ENCODE data around the gene FHOD3. TPM values are rescaled to one million over a fixed set of nuclear protein-coding genes. Genes with fewer than 3 reads are reported as not detected.
"Not testable (repeated sequence)": the region's sequence is repeated elsewhere in the genome, so short reads cannot be mapped to it uniquely, and the experiment has no call there.

The FHOD3 gene
- total and polyA plus RNA-seq, 2 of the 13 experiments (the other 11 are each of a cell fraction or from before 2014, with no cell fraction given): 0.07 TPM; not detected in 1

GRCh38 chr18:36814994-36815393, 517.5 kb downstream of the FHOD3 start:
- H3K4me3 ChIP-seq (replicated peaks in 1 of 3; ENCODE audit: insufficient read depth in 1 of 3, low read depth in 2 of 3, low read length in 3 of 3): no peak overlapping the region
- WGBS (ENCODE audit: low lambda C conversion rate): 47% methylated on average over 1 of the region's 1 CpG
- no peak for ATAC-seq

DNA sequence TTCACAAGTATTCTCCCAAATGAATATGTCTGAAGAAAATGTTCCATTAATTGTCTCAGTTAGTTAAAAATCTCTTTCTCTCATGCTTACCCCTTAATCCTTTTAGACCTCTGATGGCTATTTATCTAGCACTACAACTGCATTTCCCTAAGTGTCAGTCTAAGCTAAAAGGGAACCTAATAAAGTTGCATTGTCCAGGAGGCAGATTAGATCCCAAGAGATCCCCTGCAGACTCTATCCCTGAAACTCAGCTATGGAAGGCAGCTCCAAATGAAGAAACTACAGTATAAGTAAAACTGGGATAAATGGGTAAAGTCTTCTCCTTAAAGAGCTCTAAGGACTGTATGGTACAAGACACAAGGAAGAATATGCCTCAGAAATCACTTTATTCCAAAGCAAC, 518.6 kb downstream of the FHOD3 start:
- H4K20me1 ChIP-seq (ENCODE audit: insufficient read depth, low read length); POLR2A ChIA-PET; in situ Hi-C loops (cut with HindIII; ENCODE audit: extremely low pct_ligation_motif_present, low pct_unique_long_range_greater_than_20kb); H3K27ac ChIP-seq (ENCODE audit: extremely low read length, insufficient read depth, low read length); CTCF ChIA-PET (ENCODE audit: low intra/inter-chr PET ratio, low total read pairs); intact Hi-C loops (cut with micrococcal nuclease; ENCODE audit: unreplicated experiment); BruUV-seq (replicated peaks); H3K4me3 ChIP-seq (replicated peaks in 1 of 3; ENCODE audit: insufficient read depth in 1 of 3, low read depth in 2 of 3, low read length in 3 of 3); ATAC-seq; H3K79me2 ChIP-seq (ENCODE audit: insufficient read depth, low read length); FAIRE-seq; DNase-seq (ENCODE audit: low spot score); H2AFZ ChIP-seq (ENCODE audit: low read length); H3K9me3 ChIP-seq (ENCODE audit: low read length); H3K9ac ChIP-seq (ENCODE audit: insufficient read depth, low read depth, low read length); H3K4me2 ChIP-seq (ENCODE audit: low read depth, low read length); H3K27me3 ChIP-seq (ENCODE audit: control insufficient read depth in 1 of 2, insufficient read depth in 2 of 2, low read length in 2 of 2): not testable (repeated sequence)
- peaks cover 6 to 32% of the 10 kb centered on the region in 2 experiments; a peak in 4 of 5 replicates for H3K36me3 ChIP-seq (replicated peaks in 1 of 2; ENCODE audit: control insufficient read depth in 1 of 2, insufficient read depth in 2 of 2, low read length in 2 of 2)
- H3K4me1 ChIP-seq (ENCODE audit: insufficient read depth, low read length): peaks cover 17% of the 10 kb centered on the region

More at GRCh38 chr18:36814994-36815393, 517.5 kb downstream of the FHOD3 start:
- DNase-seq (ENCODE audit: low spot score): no peak
- Histone ChIP-seq H4K20me1 (ENCODE audit: insufficient read depth, low read length) (0 out of 2 replicates have a peak, but pooled peaks cover 3% of the 10 kb centered on the region), H3K79me2 (ENCODE audit: insufficient read depth, low read length) (no peaks in the 10 kb centered on the region), H3K9ac (ENCODE audit: insufficient read depth, low read depth, low read length) (no peak overlapping the region), H2AFZ (ENCODE audit: low read length) (no peak overlapping the region), H3K27ac (ENCODE audit: extremely low read length, insufficient read depth, low read length) (no peak overlapping the region), H3K4me1 (ENCODE audit: insufficient read depth, low read length) (peaks cover 17% of the 10 kb centered on the region), H3K9me3 (ENCODE audit: low read length) (no peaks in the 10 kb centered on the region), H3K27me3 (ENCODE audit: control insufficient read depth in 1 of 2, insufficient read depth in 2 of 2, low read length in 2 of 2) (no peaks in the 10 kb centered on the region), H3K36me3 (replicated peaks in 1 of 2; ENCODE audit: control insufficient read depth in 1 of 2, insufficient read depth in 2 of 2, low read length in 2 of 2) (peaks cover 6 to 41% of the 10 kb centered on the region in 2 experiments; a peak in 4 of 5 replicates), H3K4me2 (ENCODE audit: low read depth, low read length) (no peak overlapping the region)
- ChIA-PET POLR2A (no interaction called here), CTCF (ENCODE audit: low intra/inter-chr PET ratio, low total read pairs) (no interaction called here)
- in situ Hi-C loops (cut with HindIII; ENCODE audit: extremely low pct_ligation_motif_present, low pct_unique_long_range_greater_than_20kb): no loop called here
- FAIRE-seq: no peak
- BruUV-seq (replicated peaks): no TSS peak
- intact Hi-C loops (cut with micrococcal nuclease; ENCODE audit: unreplicated experiment): no loop called here
- TF ChIP-seq U2AF2 (IDR thresholded peaks at IDR 0.05; ENCODE audit: low read depth, low read length) (no peak), KLF9 (CRISPR knock-in tag; IDR thresholded peaks at IDR 0.05; ENCODE audit: low read depth) (no peak), ELF1 (CRISPR knock-in tag; IDR thresholded peaks at IDR 0.05) (no peak), CENPX (CRISPR knock-in tag; IDR thresholded peaks at IDR 0.05) (no peak), XRCC5 (optimal IDR thresholded peaks at IDR 0.05; ENCODE audit: low read length) (no peak), MAZ (IDR thresholded peaks at IDR 0.05; ENCODE audit: borderline replicate concordance, low read depth, low read length) (no peak), MAZ (CRISPR knock-in tag; IDR thresholded peaks at IDR 0.05; ENCODE audit: low read depth) (no peak), FOXO4 (CRISPR knock-in tag; conservative IDR thresholded peaks at IDR 0.05) (no peak)
- TF ChIP-seq, protein P1, sequence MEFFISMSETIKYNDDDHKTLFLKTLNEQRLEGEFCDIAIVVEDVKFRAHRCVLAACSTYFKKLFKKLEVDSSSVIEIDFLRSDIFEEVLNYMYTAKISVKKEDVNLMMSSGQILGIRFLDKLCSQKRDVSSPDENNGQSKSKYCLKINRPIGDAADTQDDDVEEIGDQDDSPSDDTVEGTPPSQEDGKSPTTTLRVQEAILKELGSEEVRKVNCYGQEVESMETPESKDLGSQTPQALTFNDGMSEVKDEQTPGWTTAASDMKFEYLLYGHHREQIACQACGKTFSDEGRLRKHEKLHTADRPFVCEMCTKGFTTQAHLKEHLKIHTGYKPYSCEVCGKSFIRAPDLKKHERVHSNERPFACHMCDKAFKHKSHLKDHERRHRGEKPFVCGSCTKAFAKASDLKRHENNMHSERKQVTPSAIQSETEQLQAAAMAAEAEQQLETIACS (CRISPR knock-in tag; IDR thresholded peaks at IDR 0.05): no peak
- TF ChIP-seq, protein P2, sequence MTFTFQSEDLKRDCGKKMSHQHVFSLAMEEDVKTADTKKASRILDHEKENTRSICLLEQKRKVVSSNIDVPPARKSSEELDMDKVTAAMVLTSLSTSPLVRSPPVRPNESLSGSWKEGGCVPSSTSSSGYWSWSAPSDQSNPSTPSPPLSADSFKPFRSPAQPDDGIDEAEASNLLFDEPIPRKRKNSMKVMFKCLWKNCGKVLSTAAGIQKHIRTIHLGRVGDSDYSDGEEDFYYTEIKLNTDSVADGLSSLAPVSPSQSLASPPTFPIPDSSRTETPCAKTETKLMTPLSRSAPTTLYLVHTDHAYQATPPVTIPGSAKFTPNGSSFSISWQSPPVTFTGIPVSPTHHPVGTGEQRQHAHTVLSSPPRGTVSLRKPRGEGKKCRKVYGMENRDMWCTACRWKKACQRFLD (CRISPR knock-in tag; IDR thresholded peaks at IDR 0.05; ENCODE audit: borderline replicate concordance): no peak

Data from HepG2 (cell line).